Progenitor cell of endocrine pancreas (in vitro differentiated cells): ENCODE data around the gene ARHGAP25. TPM values are rescaled to one million over a fixed set of nuclear protein-coding genes. Genes with fewer than 3 reads are reported as not detected.
"Not testable (repeated sequence)": the region's sequence is repeated elsewhere in the genome, so short reads cannot be mapped to it uniquely, and the experiment has no call there.

Source experiments
- DNase-seq: peaks from one replicate; pipeline ENCODE4 v3.0.0; 2021; ENCODE audit warnings: low spot score; ENCODE audit not compliant: unreplicated experiment
- H3K27ac Mint-ChIP-seq: 2 replicates; pipeline ENCODE4 v1.8.0; 2021; ENCODE audit warnings: mild to moderate bottlenecking, moderate library complexity, mixed read lengths
- H3K27me3 Mint-ChIP-seq: 2 replicates; pipeline ENCODE4 v1.8.0; 2021; ENCODE audit warnings: mixed read lengths
- H3K36me3 Mint-ChIP-seq: 2 replicates; pipeline ENCODE4 v1.8.0; 2022; ENCODE audit warnings: mixed read lengths; ENCODE audit not compliant: insufficient read depth
- H3K4me1 Mint-ChIP-seq: 2 replicates; pipeline ENCODE4 v1.8.0; 2021; ENCODE audit warnings: low read depth, mixed read lengths
- H3K4me3 Mint-ChIP-seq: 2 replicates; pipeline ENCODE4 v1.8.0; 2021; ENCODE audit warnings: low read depth, mild to moderate bottlenecking, moderate library complexity, mixed read lengths
- H3K9me3 Mint-ChIP-seq: 2 replicates; pipeline ENCODE4 v1.8.0; 2021; ENCODE audit warnings: low read depth, mixed read lengths
- CTCF ChIP-seq: fragments of 200-600 bp; sonication (generic); IDR thresholded peaks from one replicate; pipeline ENCODE4 v1.5.0; 2021; ENCODE audit warnings: antibody characterized with exemption, mild to moderate bottlenecking; ENCODE audit not compliant: unreplicated experiment
- total RNA-seq: library from RNA; stranded (reverse); gene quantifications from 2 replicates; pipeline ENCODE4 v1.2.1, GENCODE V29; 2021

Gene ARHGAP25
- total RNA-seq, 1 donor from 2014 or later = 1.3 TPM

- TF ChIP-seq CTCF = no peak
- H3K27ac Mint-ChIP-seq = no peak overlapping the region
- no peaks in the 10 kb centered on the region for H3K36me3 Mint-ChIP-seq
- H3K27me3 Mint-ChIP-seq = peaks cover 5% of the 10 kb centered on the region
- no peaks in the 10 kb centered on the region for H3K9me3 Mint-ChIP-seq
- DNase-seq = no peak
- H3K4me1 Mint-ChIP-seq = no peaks in the 10 kb centered on the region
- no peak overlapping the region for H3K4me3 Mint-ChIP-seq
These were observed 64.0 kb downstream of the ARHGAP25 start for GRCh38 chr2:68798569-68798968.

- H3K9me3 Mint-ChIP-seq = no peaks in the 10 kb centered on the region
- H3K27ac Mint-ChIP-seq = no peak overlapping the region
- no peaks in the 10 kb centered on the region for H3K36me3 Mint-ChIP-seq
- no peaks in the 10 kb centered on the region for H3K4me1 Mint-ChIP-seq
- no peak for DNase-seq
- TF ChIP-seq CTCF = no peak
- H3K27me3 Mint-ChIP-seq = peaks cover 6% of the 10 kb centered on the region
- H3K4me3 Mint-ChIP-seq = no peak overlapping the region
These were observed 64.8 kb downstream of the ARHGAP25 start for GRCh38 chr2:68799140-68800026.

GRCh38 chr2:68800027-68800401 lies 65.4 kb downstream of the ARHGAP25 start:
- H3K4me1 Mint-ChIP-seq = no peaks in the 10 kb centered on the region
- H3K4me3 Mint-ChIP-seq = no peak overlapping the region
- H3K36me3 Mint-ChIP-seq = no peaks in the 10 kb centered on the region
- no peaks in the 10 kb centered on the region for H3K9me3 Mint-ChIP-seq
- no peak for TF ChIP-seq CTCF
- no peak for DNase-seq
- H3K27me3 Mint-ChIP-seq = peaks cover 8% of the 10 kb centered on the region
- no peak overlapping the region for H3K27ac Mint-ChIP-seq

- no peaks in the 10 kb centered on the region for H3K4me1 Mint-ChIP-seq
- H3K4me3 Mint-ChIP-seq = no peak overlapping the region
- no peaks in the 10 kb centered on the region for H3K36me3 Mint-ChIP-seq
- no peak for TF ChIP-seq CTCF
- H3K27ac Mint-ChIP-seq = no peak overlapping the region
- H3K9me3 Mint-ChIP-seq = no peaks in the 10 kb centered on the region
- no peak for DNase-seq
- H3K27me3 Mint-ChIP-seq = peaks cover 10% of the 10 kb centered on the region
These were observed 65.9 kb downstream of the ARHGAP25 start for GRCh38 chr2:68800517-68800916.

GRCh38 chr2:68802161-68802560 lies 67.5 kb downstream of the ARHGAP25 start:
- not testable (repeated sequence) for H3K27ac Mint-ChIP-seq, H3K36me3 Mint-ChIP-seq

GRCh38 chr2:68805025-68805424 lies 70.4 kb downstream of the ARHGAP25 start:
- no peak overlapping the region for H3K27ac Mint-ChIP-seq
- DNase-seq = no peak
- H3K9me3 Mint-ChIP-seq = no peaks in the 10 kb centered on the region
- no peak overlapping the region for H3K4me3 Mint-ChIP-seq
- peaks cover 13% of the 10 kb centered on the region for H3K27me3 Mint-ChIP-seq
- no peaks in the 10 kb centered on the region for H3K36me3 Mint-ChIP-seq
- H3K4me1 Mint-ChIP-seq = no peaks in the 10 kb centered on the region
- no peak for TF ChIP-seq CTCF

More at GRCh38 chr2:68802161-68802560, 67.5 kb downstream of the ARHGAP25 start:
- H3K9me3 Mint-ChIP-seq, H3K4me1 Mint-ChIP-seq, DNase-seq, H3K4me3 Mint-ChIP-seq: not testable (repeated sequence)
- H3K27me3 Mint-ChIP-seq = peaks cover 11% of the 10 kb centered on the region
